Mucosa of rectum (tissue), 2 donors: Measurements from ENCODE around the gene SCARB1.

Experiments
- H3K27ac ChIP-seq, 2 donors: one replicate each; pipeline ENCODE4 v1.7.0; 2013; ENCODE audit warnings: inconsistent platforms in 2 of 2, low read depth in 2 of 2, low read length in 2 of 2
- H3K27me3 ChIP-seq, 2 donors: one replicate each; pipeline ENCODE4 v1.7.0; 2013; ENCODE audit warnings: low read length in 2 of 2; ENCODE audit not compliant: control insufficient read depth in 2 of 2, insufficient read depth in 2 of 2
- H3K36me3 ChIP-seq, 2 donors: one replicate each; pipeline ENCODE4 v1.7.0; 2013; ENCODE audit warnings: low read length in 2 of 2; ENCODE audit not compliant: control insufficient read depth in 2 of 2, insufficient read depth in 2 of 2
- H3K4me1 ChIP-seq, 2 donors: one replicate each; pipeline ENCODE4 v1.7.0; 2013; ENCODE audit warnings: low read length in 2 of 2, mild to moderate bottlenecking in 1 of 2; ENCODE audit not compliant: control insufficient read depth in 2 of 2, insufficient read depth in 2 of 2
- H3K4me3 ChIP-seq, 2 donors: one replicate each; pipeline ENCODE4 v1.7.0; 2013; ENCODE audit warnings: low read length in 2 of 2
- H3K9ac ChIP-seq, 2 donors: one replicate each; pipeline ENCODE4 v1.7.0; 2013; ENCODE audit warnings: low read length in 2 of 2, low read depth in 1 of 2, mild to moderate bottlenecking in 1 of 2
- H3K9me3 ChIP-seq, 2 donors: one replicate each; pipeline ENCODE4 v1.7.0; 2013; ENCODE audit warnings: low read length in 2 of 2; ENCODE audit not compliant: control insufficient read depth in 2 of 2
- donor health status: healthy.
- donor health status: Normal muscosa, but diverticular disease.

Gene SCARB1

GRCh38 chr12:124842800-124843510, 20.7 kb downstream of the SCARB1 start:
- H3K4me3 ChIP-seq: no peak overlapping the region
- peak overlapping the region; percentile 24 to 60 for H3K9ac ChIP-seq
- H3K27me3 ChIP-seq: no peaks in the 10 kb centered on the region
- no peaks in the 10 kb centered on the region for H3K36me3 ChIP-seq
- H3K27ac ChIP-seq: peak overlapping the region; percentile 77 to 81
- no peaks in the 10 kb centered on the region for H3K9me3 ChIP-seq
- peaks cover 24 to 25% of the 10 kb centered on the region in 2 donors for H3K4me1 ChIP-seq

GRCh38 chr12:124842073-124842749, 21.5 kb downstream of the SCARB1 start:
- H3K4me3 ChIP-seq: no peak overlapping the region
- H3K9me3 ChIP-seq: no peaks in the 10 kb centered on the region
- no peaks in the 10 kb centered on the region for H3K36me3 ChIP-seq
- H3K27me3 ChIP-seq: no peaks in the 10 kb centered on the region
- H3K4me1 ChIP-seq: peaks cover 24 to 27% of the 10 kb centered on the region in 2 donors
- peak overlapping the region; percentile 77 to 81 for H3K27ac ChIP-seq
- peak overlapping the region in 1 of 2 donors; percentile 60 for H3K9ac ChIP-seq

- peaks cover 22 to 33% of the 10 kb centered on the region in 2 donors for H3K4me1 ChIP-seq
- H3K9ac ChIP-seq: no peak overlapping the region
- no peak overlapping the region for H3K4me3 ChIP-seq
- peak overlapping the region; percentile 77 to 81 for H3K27ac ChIP-seq
- H3K27me3 ChIP-seq: no peaks in the 10 kb centered on the region
- H3K36me3 ChIP-seq: no peaks in the 10 kb centered on the region
- no peaks in the 10 kb centered on the region for H3K9me3 ChIP-seq
Observed at GRCh38 chr12:124841558-124841945, 22.1 kb downstream of the SCARB1 start.

DNA sequence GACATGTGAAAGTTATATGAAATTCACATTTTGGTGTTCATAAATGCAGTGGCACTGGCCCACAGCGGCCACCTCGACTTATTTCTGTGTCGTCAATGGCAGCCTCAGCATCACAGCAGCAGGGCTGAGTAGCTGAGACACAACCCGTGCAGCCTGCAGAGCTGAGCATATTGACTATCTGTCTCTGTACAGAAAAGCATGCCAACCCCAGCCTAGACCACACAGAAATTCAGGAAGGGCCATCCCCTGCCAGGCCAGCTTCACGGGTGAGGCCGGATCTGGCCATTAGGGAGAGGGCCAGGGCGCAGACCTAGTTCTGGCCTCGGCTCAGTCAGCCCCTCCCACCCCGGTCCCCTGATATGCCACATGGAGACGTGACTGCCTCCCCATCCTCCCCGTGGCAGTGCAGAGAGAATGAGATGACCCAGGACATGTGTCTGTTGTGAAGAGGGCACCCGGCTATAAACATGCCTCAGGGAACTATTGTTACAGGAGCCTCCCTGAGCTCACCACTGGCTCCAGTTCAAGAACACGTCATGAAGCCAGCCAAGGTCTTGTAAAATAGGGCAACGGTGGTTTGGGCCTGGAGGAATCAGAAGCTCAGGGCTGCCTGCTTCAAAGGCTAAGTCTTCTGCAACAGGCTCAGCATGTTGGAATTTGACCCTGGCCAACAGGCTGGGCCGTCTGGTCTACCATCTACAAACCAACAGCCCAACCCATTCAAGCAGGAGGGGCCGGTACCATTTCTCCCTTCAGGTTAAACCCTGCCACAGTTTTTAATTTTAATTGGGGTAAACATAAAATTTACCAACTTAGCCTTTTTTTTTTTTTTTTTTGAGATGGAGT, 25.5 kb downstream of the SCARB1 start:
- Histone ChIP-seq H3K4me3 (no peak overlapping the region), H3K27ac (peak overlapping the region; percentile 77 to 84), H3K27me3 (no peaks in the 10 kb centered on the region), H3K9ac (peak overlapping the region in 1 of 2 donors; percentile 52), H3K9me3 (no peaks in the 10 kb centered on the region), H3K36me3 (no peaks in the 10 kb centered on the region), H3K4me1 (peaks cover 22 to 40% of the 10 kb centered on the region in 2 donors)

DNA sequence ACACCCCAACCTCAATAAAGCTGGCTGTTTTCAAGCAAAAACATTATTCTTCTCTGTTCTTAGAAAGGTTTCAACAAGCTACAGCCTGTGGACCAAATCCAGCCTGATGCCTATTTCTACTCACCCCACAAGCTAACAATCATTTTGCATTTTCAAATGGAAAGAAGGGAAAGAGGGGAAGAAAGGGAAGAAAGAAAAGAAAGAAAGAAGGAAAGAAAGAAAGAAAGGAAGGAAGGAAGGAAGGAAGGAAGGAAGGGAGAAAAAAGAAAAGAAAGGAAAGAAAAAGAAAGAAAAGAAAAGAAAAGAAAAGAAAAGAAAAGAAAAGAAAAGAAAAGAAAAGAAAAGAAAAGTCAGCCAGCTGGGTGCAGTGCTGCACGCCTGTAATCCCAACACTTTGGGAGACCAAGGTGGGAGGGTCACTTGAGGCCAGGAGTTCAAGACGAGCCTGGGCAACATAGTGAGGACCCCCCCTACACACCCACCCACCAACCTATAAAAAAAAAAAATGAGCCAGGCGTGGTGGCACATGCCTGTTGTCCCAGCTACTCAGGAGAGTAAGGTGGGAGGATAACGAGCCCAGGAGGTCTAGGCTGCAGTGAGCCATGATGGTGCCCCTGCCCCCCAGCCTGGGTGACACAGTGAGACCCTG, 26.3 kb downstream of the SCARB1 start:
- H3K4me3 ChIP-seq: no peak overlapping the region
- no peaks in the 10 kb centered on the region for H3K36me3 ChIP-seq
- H3K9me3 ChIP-seq: no peaks in the 10 kb centered on the region
- H3K4me1 ChIP-seq: peaks cover 14 to 32% of the 10 kb centered on the region in 2 donors
- H3K27me3 ChIP-seq: no peaks in the 10 kb centered on the region
- H3K9ac ChIP-seq: peak overlapping the region in 1 of 2 donors; percentile 52
- H3K27ac ChIP-seq: peak overlapping the region in 1 of 2 donors; percentile 77

- H3K27me3 ChIP-seq: no peaks in the 10 kb centered on the region
- H3K4me1 ChIP-seq: peaks cover 8 to 26% of the 10 kb centered on the region in 2 donors
- no peaks in the 10 kb centered on the region for H3K9me3 ChIP-seq
- no peaks in the 10 kb centered on the region for H3K36me3 ChIP-seq
- H3K27ac ChIP-seq: no peak overlapping the region
- no peak overlapping the region for H3K4me3 ChIP-seq
- H3K9ac ChIP-seq: no peak overlapping the region
Observed at GRCh38 chr12:124836759-124837158, 26.9 kb downstream of the SCARB1 start.

DNA sequence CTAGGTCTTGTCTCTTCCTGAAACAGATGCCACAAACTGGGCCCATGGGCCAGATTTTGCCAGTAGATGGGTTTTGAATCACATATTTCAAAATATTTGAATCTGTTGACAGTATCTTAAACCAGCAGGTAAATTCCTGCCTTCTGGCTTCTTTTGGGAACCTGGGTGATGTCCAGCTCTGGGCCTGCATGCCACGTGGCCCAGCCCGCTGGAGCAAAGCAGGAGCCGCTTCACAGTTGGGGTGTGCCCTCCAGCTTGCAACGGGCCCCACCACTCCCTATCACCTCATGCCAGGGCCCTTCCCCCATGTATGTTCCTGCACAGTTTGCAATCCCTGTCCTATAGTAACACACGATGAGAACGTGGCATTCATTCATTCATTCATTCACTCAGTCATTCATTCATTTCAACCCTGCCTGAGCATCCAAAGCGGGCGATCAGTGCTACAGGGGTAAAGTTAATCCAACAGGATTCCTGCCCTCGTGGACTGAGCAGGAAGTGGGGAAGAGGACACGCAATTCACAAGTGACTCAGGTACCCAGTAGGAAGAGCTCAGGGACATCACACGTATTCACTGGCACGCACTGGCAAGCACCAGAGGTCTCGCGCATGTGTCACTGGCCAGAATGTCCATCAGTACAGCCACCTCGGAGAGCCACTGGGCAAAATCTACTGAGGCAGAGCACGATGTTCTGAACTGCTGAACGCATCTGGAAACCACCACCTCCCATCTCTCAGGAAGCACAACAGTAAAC, 27.8 kb downstream of the SCARB1 start:
- no peaks in the 10 kb centered on the region for H3K9me3 ChIP-seq
- no peak overlapping the region for H3K9ac ChIP-seq
- no peak overlapping the region for H3K4me3 ChIP-seq
- no peak overlapping the region for H3K27ac ChIP-seq
- peaks cover 4 to 23% of the 10 kb centered on the region in 2 donors for H3K4me1 ChIP-seq
- H3K27me3 ChIP-seq: no peaks in the 10 kb centered on the region
- no peaks in the 10 kb centered on the region for H3K36me3 ChIP-seq

GRCh38 chr12:124834822-124835221, 28.8 kb downstream of the SCARB1 start:
- peaks cover 4 to 23% of the 10 kb centered on the region in 2 donors for H3K4me1 ChIP-seq
- no peak overlapping the region for H3K27ac ChIP-seq
- no peak overlapping the region for H3K4me3 ChIP-seq
- H3K9ac ChIP-seq: no peak overlapping the region
- no peaks in the 10 kb centered on the region for H3K9me3 ChIP-seq
- H3K36me3 ChIP-seq: no peaks in the 10 kb centered on the region
- no peaks in the 10 kb centered on the region for H3K27me3 ChIP-seq

DNA sequence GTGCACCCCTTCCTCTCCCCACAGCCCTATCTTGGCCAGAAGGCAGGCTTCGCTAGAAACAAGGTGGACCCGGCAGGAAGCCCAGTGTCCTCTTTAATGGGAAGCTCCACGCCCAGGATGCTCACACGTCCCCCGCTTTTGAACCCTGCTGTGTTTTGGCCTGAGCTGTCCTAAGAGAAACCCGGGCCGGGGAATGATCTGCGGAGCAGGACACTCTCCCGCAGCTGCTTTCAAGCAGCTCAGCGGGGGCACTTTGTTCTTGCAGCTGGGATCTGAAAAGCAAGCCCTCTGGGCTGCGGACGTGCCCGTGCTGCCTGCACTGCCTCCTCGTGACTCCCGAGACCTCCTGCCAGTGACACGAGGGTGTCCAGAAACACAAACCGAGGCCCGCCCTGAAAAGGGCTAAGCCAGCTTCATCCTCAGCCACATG, 30.0 kb downstream of the SCARB1 start:
- Histone ChIP-seq H3K4me1 (peaks cover 12 to 29% of the 10 kb centered on the region in 2 donors), H3K9me3 (no peaks in the 10 kb centered on the region), H3K9ac (no peak overlapping the region), H3K36me3 (no peaks in the 10 kb centered on the region), H3K27me3 (no peaks in the 10 kb centered on the region), H3K4me3 (no peak overlapping the region), H3K27ac (no peak overlapping the region)
